GM12872 (cell line): Measurements from ENCODE around the gene CLMP.

Experiments
- CTCF ChIP-seq: IDR thresholded peaks from 3 replicates; pipeline ENCODE4 v1.5.1; 2011; ENCODE audit warnings: low read depth, mild to moderate bottlenecking, low read length, moderate library complexity; ENCODE audit not compliant: insufficient read depth

CLMP gene

GRCh38 chr11:123228496-123229163 lies 33.6 kb upstream of the CLMP start:
- TF ChIP-seq CTCF, result no peak

GRCh38 chr11:123227763-123228495 lies 32.9 kb upstream of the CLMP start:
- no peak for TF ChIP-seq CTCF

- no peak for TF ChIP-seq CTCF
Measured at GRCh38 chr11:123221584-123221983, 26.5 kb upstream of the CLMP start.

GRCh38 chr11:123221096-123221561 lies 26.1 kb upstream of the CLMP start:
- no peak for TF ChIP-seq CTCF

- TF ChIP-seq CTCF, result no peak
Measured at GRCh38 chr11:123219066-123219690, 24.1 kb upstream of the CLMP start.

GRCh38 chr11:123218451-123218850 lies 23.4 kb upstream of the CLMP start:
- no peak for TF ChIP-seq CTCF

GRCh38 chr11:123217897-123218296 lies 22.8 kb upstream of the CLMP start:
- no peak for TF ChIP-seq CTCF
